Activated T-cell treated with anti-CD3 and anti-CD28 coated beads for 48 hours (primary cell): Measurements from ENCODE around the gene MAD2L1.

Experiments
- DNase-seq: peaks from one replicate; pipeline ENCODE4 v3.0.0-alpha.2; 2020; ENCODE audit warnings: low read depth

MAD2L1 gene

DNA sequence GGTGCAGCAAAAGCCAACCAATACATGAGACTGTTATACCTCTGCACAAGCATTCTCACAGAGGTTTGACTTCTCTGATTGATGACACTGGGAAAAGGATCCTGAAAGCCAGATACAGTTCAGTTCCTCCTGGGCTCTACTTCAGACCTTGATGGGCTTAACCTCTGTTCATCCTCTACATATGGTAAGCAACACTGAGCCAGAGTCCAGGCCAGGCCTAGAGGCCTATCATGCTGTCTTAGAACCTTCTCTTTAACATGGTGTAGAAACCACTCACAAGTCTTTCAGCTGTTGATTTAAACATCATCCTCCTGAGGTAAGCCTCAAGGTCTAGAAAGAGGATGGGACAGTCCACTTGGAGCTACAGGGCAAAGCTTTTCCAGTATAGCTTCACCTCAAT is 9.2 kb downstream of the MAD2L1 start:
- DNase-seq: no peak

DNA sequence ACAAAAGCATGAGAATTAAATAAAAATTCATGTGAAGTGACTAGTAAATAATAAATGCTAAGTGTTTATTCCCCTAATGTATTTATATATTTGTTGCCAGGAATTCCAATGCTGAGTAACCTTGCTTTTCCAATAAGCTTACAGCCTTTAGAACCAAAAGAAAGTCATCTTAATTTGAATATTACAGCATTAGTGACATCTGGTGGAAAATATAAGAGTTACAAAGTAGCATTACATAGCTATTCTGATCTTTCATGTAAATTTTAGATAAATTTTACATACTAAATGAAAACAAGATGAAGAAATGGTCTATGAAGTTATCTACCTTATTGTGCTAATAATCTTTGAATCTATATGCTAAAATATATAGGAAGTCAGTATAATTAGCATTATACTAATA is 10.4 kb downstream of the MAD2L1 start:
- no peak for DNase-seq

DNA sequence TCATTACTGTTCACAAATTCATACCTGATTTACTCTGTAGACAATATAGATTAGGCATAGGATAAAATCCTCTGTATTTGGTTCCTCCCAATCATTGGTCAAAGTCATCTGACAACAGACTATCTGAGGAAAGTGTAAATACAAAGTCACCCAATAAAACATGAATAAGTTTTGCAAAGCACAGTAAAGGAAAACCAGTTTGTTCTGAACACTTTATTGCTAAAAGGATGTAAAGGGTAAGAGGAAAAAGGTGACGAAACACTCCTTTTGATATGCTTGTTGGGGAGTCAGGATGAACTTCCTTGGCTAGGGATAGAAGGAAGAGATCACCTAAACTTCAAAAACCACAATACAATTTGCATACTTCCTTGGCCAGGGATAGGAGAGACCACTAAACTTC is 10.9 kb downstream of the MAD2L1 start:
- DNase-seq: no peak

GRCh38 chr4:120055162-120055561 is 11.5 kb downstream of the MAD2L1 start:
- no peak for DNase-seq

GRCh38 chr4:120053911-120054310 is 12.7 kb downstream of the MAD2L1 start:
- DNase-seq: no peak

DNA sequence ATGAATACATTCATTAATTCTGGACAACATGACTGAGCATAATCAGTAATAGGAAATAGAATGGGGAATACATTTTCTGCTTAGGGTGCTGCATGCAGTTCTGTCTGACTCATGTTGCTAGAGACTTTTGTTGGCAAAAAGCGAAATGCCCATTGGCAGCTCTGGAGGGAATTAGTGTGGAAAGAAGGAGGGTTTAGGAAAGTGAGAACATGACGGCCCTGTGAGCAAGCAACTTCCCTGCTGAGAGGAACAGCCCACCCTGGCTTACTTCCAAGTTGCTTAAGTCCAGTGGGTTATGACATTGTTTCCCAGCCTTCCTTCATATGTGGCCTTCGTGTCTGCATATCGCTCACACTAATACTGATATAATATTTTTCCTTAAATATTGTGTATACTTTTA is 13.8 kb downstream of the MAD2L1 start:
- DNase-seq: no peak

DNA sequence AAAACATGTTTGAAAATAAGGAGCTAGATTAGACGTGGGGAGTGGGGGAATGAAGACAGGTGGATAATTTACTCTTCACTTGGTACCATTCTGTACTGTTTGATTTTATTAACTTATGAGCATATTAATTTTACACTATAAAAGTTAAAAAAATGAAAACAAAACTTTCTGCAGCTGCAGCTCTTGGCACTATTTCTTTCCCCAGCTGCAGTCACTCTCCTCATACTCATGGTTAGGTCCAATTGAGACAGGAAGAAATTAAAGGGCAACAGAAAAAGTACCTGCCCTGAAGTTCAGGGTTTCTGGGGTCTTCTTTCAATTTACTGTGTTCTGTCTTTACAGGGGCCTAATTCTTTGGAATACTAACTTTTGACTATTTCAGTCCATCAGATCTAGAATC is 15.4 kb downstream of the MAD2L1 start:
- no peak for DNase-seq

- peak; percentile 39 for DNase-seq
Measured at GRCh38 chr4:120049732-120050494, 16.7 kb downstream of the MAD2L1 start.

DNA sequence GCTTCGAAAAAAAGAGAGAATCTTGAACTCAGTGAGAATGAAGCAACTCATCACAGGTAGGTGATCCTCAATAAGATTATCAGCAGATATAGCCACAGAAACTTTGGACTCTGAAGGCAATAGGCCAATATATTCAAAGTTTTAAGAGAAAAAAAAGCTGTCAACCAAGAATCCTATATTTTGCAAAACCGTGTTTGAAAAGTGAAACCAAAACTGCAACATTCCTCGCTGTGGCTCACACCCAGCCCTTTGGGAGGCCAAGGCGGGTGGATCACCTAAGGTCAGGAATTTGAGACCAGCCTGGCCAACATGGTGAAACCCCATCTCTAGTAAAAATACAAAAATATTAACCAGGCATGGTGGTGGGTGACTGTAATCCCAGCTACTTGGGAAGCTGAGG is 22.8 kb downstream of the MAD2L1 start:
- no peak for DNase-seq

DNA sequence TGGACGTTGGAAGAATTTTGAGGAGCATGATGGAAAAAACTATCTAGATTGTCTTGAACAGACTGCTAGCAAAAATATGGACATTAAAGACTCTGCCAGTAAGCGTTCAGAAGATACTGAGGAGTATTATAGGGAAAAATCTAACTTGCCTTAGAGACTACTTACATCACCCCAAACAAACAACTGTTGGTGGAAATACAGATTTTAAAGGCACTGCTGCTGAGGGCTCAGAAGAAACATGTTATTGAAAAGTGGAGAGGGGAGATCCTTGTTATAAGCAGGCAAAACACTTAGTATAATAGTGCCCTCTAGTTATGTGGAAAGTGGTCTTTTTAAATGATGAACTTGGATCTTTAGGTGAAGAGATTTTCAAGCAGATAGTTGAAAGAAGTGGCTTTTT is 29.2 kb downstream of the MAD2L1 start:
- DNase-seq: no peak

DNA sequence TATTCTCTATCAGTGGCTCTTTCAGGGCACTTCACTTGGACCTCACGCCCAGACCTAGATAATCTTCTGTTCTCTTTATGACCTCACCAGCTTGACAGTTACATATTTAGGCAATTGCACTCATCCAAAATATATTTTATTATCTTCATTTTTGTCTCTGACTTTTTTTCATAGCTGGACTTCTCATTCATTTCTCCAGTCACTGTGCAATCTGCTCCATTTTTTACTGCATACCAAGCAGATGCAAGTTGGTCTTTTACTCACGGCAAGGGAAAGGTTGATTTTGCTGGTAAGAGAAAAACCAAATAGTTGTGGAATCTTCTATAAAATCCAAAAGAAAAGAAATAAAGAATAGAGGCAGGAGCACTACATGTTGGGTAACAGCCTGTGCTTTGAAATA is 31.7 kb downstream of the MAD2L1 start:
- no peak for DNase-seq

- DNase-seq: no peak
Measured at GRCh38 chr4:120026853-120027252, 39.8 kb downstream of the MAD2L1 start.

DNA sequence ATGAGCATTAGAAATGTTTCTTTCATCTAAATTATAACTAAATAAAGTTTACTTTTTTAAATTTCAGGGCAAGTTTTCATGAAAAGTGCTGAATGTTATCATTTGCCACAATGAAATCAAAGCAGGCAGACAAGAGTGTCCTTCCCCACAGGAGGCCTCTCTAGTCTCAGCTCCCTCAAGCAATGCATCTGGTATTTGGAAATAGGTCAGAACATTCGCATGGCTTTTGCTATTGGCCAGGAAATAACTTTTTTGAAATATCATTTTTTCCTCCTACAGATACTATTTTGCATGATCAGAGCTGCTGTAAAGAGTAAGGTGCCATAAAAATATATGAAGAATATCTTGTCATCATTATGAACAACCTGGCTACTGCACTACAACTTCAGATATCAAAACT is 41.1 kb downstream of the MAD2L1 start:
- no peak for DNase-seq

GRCh38 chr4:120018786-120019185 is 47.9 kb downstream of the MAD2L1 start:
- DNase-seq: no peak

- no peak for DNase-seq
Measured at GRCh38 chr4:120017939-120018692, 48.5 kb downstream of the MAD2L1 start.

GRCh38 chr4:120011725-120012124 is 54.9 kb downstream of the MAD2L1 start:
- no peak for DNase-seq

DNA sequence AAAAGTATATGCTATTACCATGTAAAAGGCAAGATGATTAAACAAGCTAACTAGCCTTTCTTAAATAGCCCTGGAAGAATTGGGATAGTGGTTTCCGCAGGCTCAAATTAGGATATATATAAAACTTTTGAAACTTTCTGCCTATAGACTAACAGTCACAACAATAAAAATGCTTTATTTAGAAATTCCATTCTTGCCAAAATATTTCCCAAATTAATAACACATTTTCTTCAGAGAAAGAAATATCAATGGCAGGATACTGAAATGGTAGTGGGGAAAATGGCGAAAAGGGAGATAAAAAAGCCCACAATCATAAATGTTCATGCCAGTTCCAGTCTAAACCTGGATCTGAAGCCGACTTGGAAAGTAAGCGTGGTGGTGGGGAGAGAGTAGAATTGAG is 56.0 kb downstream of the MAD2L1 start:
- no peak for DNase-seq

DNA sequence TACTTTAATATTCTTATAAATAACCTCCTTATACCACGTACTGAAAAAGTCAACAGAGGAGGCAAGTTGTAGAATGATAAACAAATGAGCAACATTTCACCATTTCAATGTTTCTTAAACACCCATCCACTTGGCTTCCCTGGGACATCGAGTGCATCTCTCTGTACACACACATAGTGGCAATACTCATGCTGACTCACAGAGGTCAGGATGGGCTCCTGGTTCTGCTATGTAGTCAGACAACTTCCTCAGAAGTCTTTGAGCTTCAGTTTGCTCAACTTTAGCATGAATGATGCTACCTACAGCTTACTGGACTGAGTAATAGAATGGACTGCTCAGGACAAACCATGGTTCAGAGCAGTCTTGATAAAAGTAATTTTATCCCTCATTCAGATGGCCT is 56.9 kb downstream of the MAD2L1 start:
- no peak for DNase-seq

GRCh38 chr4:120008957-120009356 is 57.7 kb downstream of the MAD2L1 start:
- no peak for DNase-seq

- no peak for DNase-seq
Measured at GRCh38 chr4:120007896-120008436, 58.7 kb downstream of the MAD2L1 start.

DNA sequence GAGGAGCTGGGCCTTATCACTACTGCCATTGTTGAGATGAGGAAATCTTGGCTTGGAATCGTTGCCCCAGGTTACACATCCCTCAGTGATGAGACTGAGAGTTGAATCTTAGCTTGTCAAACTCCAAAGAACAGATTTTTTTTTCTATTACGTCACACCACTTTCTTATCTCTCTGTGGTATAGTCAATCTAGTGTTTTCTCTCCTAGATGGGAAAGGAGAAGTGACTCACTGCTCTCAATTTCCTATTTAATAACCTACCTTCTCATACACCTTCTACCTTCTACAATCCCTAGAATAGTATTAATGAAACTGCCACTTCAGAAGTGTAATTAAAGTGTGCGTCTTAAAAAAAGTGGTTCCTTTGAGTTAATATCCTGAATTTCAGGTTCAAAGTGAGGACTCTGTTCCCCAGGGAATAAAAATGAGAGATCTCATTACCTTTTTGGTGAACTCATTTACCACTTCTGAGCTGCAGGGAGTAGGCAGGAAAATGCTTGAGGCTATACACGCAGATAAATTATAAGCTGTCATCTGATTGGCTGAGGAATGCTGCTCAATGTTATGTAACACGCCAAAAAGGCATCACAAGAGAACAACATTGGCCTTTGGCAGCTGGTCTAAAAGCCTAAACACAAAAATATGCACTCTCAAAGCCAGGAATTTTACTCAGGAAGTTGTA is 59.3 kb downstream of the MAD2L1 start:
- DNase-seq: no peak
